NCI-H1092 (cell line): Measurements from ENCODE around the gene DCPS.
"Not testable (repeated sequence)": the region's sequence is repeated elsewhere in the genome, so short reads cannot be mapped to it uniquely, and the experiment has no call there.

Experiments used
- DNase-seq: peaks from one replicate; lab custom pipeline; 2025; lab: John Stamatoyannopoulos, UW

Gene DCPS

DNA sequence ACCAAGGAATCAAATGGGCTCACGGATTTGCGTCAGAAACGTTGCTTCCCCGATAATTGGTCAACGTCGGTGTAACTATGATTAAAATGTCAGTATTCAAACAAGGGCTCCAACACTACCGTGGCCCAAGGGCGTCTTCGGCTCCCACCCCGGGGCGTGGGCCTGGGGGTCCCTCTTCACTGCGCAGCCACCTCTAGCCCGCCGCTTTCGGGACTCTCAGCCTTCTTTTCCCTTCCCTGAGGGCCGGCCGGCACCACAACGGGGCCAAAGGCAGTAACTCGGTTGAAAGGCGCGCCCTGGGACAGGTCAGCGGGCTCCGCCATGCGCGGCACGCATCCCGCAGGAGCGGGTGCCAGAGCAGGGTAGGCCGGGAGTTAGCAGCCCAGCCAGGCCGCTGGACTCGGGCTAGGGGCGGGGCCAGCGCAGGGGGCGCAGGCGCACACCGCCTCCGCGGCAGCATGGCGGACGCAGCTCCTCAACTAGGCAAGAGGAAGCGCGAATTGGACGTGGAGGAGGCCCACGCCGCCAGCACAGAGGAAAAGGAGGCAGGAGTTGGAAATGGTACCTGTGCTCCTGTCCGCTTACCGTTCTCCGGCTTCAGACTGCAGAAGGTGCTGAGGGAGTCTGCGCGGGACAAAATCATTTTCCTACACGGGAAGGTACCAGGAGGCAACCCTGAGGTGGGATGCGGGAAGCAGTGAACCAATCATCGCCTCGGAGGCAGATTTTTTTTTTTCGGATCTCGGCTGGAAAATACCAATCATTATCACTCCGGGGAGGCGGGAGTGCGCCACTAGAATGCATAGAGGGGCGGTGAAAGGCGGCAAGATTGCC, at the start of gene DCPS:
TSS of gene DCPS (plus strand) at position 438 of the 834 bp plus-strand sequence. CDS start at position 459, 21 bp downstream.
- peak; percentile 88 for DNase-seq

DNA sequence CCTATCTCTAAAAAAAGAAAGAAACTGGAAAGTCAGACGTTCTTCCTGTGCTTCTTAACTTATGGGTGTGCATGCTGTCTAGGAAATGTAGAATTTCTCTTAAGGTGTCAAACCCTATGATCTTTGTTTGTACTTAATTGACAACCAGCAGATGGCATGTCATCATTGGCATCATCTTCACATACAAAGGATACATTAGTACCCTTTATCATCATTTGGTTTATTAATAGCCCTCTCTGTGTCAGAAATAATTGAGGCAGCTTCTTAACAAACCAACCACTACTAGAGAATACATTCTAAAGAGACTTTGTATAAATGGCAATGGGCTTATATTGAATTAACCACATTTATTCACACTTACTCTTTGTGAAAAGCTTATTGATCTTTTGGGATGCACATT, 49.0 kb upstream of the DCPS start:
- DNase-seq: no peak

- not testable (repeated sequence) for DNase-seq
These were observed 48.4 kb upstream of the DCPS start for GRCh38 chr11:126255507-126255906.

GRCh38 chr11:126256216-126256615, 47.6 kb upstream of the DCPS start:
- DNase-seq: no peak

DNA sequence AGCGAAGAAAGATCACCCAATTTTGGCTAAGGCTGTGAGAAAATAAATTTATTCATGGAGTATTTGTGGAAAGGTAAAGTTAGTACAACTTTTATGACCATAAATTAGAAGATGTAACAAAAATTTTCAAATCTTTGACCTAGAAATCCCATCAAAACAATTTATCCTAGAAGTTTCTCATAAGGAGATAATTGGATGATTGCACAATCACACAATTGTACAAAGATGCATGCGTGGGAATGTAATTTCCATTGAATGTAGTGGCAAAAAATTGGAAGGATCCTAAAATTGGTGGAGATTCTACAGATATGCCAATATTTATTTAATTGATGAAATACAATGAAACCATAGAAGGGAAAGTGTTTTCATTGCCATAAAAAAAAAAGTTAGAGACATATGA, 46.7 kb upstream of the DCPS start:
- DNase-seq: no peak

DNA sequence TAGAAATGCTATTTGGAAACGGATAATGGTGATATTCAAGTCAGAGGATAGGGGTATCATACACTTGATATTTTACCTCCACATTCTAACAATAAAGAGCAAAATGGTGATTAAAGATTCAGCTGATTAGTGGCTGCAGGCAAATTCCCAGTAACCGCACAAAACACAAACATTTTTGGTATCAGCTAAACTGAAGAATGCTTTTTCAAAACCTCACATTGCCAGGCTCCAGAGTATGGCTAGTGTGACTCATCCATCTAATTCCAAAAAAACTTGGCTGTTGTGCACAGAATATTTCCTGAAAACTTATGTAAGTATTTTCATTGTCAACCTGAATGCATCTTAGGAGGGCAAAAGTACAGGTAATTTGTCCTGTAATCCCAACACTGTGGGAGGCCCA, 46.1 kb upstream of the DCPS start:
- no peak for DNase-seq

DNA sequence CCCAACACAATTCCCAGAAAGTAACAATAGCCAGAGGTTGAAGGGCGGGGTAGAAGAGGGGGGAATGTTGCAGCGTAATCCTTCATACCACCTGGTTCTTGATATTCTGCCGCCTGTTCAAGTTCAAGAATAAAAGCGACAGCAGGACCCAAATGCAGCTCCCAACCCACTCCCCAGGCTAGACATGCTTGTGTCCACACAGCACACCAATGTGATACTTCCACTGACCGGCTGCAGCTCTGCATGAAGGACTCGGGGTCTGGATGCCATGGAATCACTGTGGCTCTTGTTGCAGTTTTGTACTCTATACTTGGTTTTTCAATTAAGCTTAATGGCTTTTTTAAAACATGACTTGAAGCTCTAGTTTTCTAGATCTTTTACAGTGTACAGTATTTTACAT, 41.6 kb upstream of the DCPS start:
- DNase-seq: no peak

GRCh38 chr11:126263489-126263888, 40.4 kb upstream of the DCPS start:
- no peak for DNase-seq

DNA sequence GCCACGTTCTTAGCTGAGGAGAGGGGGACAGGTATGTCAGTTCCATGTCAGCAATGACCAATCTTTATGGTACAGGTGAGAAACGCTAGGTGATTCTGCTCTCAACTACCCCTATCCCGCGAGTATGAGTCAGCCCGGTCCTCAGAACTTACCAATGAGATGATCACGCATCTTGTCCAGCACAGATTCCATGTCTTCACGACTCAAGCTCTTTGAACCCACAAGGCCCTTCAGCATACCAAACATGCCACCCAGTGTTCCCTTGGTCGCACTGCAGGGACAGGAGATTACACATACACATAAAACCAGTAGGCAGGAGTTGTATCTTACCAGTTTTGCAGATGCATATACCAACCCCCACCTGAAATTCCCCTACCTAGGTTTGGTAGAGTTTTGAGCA, 38.0 kb upstream of the DCPS start:
- no peak for DNase-seq

DNA sequence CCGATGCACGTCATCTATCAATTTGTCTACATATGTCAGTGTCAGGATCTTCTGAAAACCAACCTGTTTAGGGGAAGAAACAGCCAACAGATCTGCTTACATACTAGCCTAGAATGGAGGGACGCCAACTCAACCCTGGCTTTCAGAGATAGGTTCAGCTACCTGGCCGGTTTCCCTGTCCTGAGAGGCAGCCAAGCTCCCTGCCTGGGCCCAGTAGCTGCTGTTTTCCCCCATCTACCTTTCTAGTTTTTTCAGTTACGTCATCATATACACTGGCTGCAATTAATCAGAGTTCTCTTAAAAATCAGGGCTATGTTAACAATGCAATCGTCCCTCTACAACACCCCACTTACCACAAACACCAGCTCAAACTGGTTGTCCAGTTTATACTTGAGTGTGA, 36.2 kb upstream of the DCPS start:
- no peak for DNase-seq

DNA sequence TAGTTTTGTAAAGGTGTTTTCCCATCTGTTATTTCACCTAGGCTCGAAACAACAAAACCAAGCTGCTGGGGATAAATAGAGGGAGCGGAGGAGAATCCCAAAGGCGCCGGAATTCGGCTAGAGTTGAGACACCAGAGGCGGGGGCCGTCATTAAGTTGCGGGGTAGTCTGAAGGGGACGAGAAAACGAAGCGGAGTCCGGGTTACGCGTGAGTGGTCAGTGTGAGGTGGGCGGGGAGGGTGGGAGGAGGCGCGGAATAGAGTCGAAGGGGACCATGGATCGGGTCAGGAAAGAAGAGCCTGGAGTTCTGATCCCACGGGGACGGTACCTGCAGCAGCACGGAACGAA, 35.5 kb upstream of the DCPS start:
- no peak for DNase-seq

GRCh38 chr11:126268708-126269579, 34.9 kb upstream of the DCPS start, which contains the start of the genes FOXRED1 and SRPRA:
Gene FOXRED1, plus strand, starts transcription at chr11:126269154. Its CDS starts 53 bp downstream, at chr11:126269207.
Gene SRPRA, minus strand, starts transcription at chr11:126268895. Its CDS starts 91 bp downstream, at chr11:126268804.
- DNase-seq: peak; percentile 99

DNA sequence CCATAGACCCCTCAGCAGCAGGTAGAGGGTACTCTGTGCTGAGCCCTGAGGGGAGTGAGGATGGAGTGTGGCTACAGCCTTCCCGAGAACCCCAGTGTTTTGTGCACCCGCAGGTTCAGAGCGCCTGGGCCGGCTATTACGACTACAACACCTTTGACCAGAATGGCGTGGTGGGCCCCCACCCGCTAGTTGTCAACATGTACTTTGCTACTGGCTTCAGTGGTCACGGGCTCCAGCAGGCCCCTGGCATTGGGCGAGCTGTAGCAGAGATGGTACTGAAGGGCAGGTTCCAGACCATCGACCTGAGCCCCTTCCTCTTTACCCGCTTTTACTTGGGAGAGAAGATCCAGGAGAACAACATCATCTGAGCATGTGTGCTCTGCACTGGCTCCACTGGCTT, 26.5 kb upstream of the DCPS start:
- DNase-seq: no peak

DNA sequence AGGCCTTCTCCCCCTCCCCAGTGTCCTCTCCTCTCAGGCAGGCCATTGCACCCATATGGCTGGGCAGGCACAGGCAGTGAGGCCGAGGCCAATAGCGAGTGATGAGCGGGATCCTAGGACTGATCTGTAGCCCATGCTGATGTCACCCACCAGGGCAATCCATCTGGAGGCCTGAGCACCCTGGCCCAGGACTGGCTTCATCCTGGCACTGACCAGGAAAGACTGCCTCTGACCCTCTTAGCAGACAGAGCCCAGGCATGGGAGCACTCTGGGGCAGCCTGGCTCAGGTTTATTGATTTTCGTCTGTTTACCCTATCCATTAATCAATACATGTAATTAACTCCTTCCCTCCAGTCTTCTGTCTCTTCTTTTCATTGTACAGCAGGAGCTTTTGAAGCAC, 26.1 kb upstream of the DCPS start:
- DNase-seq: no peak

DNA sequence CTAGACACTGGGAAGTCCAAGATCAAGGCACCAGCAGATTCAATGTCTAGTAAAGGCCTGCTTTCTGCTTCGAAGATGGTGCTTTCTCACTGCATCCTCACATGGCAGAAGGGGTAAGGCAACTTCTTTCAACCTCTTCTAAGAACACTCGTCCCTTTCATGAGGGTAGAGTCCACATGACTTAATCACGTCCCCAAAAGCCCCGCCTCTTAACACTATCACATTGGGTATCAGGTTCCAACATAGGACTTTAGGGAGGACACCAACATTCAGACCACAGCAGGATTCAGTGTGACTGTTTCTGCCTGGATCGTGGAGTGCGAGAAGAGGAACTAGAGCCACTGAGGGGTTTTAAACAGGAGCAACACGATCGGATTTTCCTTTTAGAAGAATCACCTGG, 24.7 kb upstream of the DCPS start:
- DNase-seq: no peak

DNA sequence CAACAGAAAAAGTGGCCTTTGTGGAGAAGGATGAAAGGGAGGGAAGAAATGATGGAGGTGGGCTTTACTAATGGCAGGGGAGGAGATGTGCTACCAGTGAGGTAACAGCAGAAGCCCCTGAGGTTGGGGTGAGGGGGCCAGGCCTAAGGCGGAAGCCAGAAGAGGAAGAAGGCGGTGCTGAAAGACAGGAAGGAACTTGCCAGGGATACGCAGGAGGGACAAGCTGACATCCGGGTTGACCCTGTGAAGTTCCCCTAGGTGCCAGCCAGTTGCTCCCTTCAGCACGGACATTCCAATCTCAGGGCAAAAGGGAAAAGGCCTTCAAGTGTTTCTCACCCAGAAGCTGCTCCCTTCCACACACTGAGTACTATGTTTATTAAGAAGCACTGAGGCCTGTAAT, 23.3 kb upstream of the DCPS start:
- no peak for DNase-seq

- DNase-seq: no peak
These were observed 22.6 kb upstream of the DCPS start for GRCh38 chr11:126281245-126281644.

DNA sequence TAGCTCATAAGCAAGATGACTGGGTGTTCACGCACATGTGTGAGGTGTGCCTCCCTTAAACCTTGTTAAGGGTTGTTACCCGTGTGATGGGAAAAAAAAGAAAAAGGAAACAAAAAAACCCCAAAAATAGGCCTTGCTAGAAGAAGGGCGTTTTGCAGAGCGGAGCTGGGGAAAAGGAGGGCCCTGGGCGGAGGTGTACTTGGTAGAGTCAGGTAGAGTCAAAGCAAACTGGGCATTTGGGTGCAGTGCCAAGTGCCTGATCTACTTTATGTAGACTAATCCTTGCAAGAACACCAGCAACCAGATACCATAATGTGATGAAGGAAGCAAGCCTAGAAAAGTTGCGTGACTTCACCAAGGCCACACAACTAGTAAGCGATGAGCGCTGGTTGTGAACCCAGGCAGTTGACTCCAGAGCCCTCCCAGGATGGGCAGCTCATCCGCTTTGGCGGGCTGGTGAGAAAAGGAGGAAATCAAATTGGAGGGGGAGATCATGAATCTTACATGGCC, 22.1 kb upstream of the DCPS start:
- no peak for DNase-seq

- peak; percentile 39 for DNase-seq
These were observed 21.5 kb upstream of the DCPS start for GRCh38 chr11:126282361-126282735.

DNA sequence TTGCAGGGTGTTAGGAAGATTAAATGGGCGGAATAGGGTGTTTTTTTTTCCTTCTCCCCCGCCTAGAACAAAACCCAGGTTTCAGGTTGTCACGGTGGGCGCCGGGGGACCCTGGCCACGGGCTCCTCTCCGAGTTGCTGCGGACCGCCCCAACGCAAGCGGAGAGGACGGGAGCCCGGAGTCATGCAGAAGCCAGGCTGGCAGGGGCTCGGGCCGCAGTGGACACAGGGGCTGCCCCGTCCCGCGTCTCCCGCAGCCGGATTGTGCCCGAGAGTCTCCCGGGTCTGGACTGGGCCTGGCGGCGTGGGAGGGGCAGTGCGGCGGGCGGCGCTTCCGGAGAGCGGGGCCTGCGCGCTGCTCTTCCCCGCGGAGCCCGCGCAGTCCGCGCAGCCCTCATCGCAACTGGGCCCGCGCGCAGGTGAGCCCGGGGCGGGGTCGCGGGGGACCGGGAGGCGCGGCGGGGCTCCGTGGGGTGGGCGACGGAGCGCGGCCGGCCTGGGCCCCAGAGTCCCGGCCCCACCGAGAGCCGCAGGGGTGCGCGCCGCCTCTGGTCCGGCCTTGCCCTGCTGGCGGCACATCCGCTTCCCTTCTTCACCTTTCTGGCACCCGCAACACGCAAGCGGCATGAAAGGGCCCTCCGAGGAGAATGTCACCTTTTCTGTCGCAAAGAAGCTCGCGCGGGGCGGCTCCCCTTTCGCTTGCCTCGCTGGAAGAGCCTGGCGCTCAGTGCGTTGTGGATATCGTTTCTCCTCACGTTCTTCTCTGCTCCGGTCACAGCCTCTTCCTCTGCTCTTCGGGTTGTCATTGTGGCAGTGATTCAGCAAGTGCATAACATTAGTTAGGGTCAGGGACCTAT, 20.9 kb upstream of the DCPS start, which contains the start of gene TIRAP:
TSS of gene TIRAP (plus strand) at position 358 of the 856 bp plus-strand sequence. CDS start 7,802 bp downstream, outside the sequence.
- DNase-seq: peak; percentile 42

DNA sequence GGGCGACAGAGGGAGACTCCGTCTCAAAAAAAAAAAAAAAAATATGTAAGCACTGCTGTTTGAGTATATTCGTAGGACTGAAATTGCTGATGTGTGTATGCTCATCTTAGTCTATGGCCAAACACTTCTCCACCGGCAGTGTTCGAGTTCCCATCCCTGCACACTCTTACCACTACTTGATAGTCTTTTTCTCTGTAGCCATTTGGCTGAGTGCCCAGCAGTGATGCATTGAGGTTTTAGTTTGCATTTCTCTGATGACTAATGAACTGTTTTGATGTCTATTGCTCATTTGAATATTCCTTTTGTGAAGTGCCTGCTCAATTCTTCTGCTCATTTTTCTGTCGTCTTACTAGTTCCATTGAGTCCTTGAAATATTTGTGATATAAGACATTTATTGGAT, 19.0 kb upstream of the DCPS start:
- DNase-seq: no peak

GRCh38 chr11:126288237-126288636, 15.6 kb upstream of the DCPS start:
- no peak for DNase-seq
